DOHH2 (cell line): Measurements from ENCODE around the gene TTC21B.

Source experiments
- CTCF ChIP-seq: fragments of 200-600 bp; sonication (generic); IDR thresholded peaks from one replicate; pipeline ENCODE4 v1.5.1; 2014; ENCODE audit warnings: antibody characterized with exemption, mild to moderate bottlenecking, low read depth, low read length; ENCODE audit not compliant: poor library complexity, severe bottlenecking
- EZH2phosphoT487 ChIP-seq: fragments of 200-600 bp; sonication (generic); IDR thresholded peaks from 2 replicates; pipeline ENCODE4 v1.6.1; 2017; ENCODE audit warnings: borderline replicate concordance, mild to moderate bottlenecking, antibody characterized with exemption, low read length, moderate library complexity, mixed read lengths

DNA sequence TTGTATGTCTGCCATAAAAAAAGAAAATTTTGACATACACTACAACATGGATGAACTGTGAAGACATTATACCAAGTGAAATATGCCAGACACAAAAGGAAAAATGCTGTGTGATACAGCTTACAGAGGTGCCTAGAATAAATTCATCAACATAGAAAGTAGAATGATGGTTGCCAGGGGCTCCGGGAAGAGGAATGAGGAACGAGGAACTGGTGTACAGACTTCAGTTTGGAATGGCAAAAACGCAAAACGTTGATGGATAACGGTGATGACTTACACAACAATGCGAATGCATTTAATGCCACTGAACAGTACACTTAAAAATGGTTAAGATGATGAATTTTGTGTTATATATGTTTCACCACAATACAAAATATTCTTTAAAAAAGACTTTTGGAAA, 61.0 kb downstream of the TTC21B start:
- TF ChIP-seq CTCF, result no peak
- no peak for TF ChIP-seq EZH2phosphoT487
